Transverse colon (tissue), 4 donors: ENCODE data around the gene PPP1R14C. TPM values are rescaled to one million over a fixed set of nuclear protein-coding genes. Genes with fewer than 3 reads are reported as not detected.

Experiments used
- DNase-seq: peaks from one replicate; pipeline ENCODE4 v3.0.0-alpha.2; 2019
- H3K27ac ChIP-seq, 4 donors: fragments of 200-600 bp; sonication (generic); 2 replicates each; pipeline ENCODE4 v1.5.1; 2016 to 2018; ENCODE audit warnings: inconsistent platforms in 4 of 4
- H3K27me3 ChIP-seq: fragments of 200-600 bp; sonication (generic); 2 replicates; pipeline ENCODE4 v1.5.1; 2017; ENCODE audit warnings: inconsistent platforms
- H3K36me3 ChIP-seq, 4 donors: fragments of 200-600 bp; sonication (generic); 2 replicates each; pipeline ENCODE4 v1.5.1; 2017 to 2019; ENCODE audit warnings: inconsistent platforms in 4 of 4
- H3K4me1 ChIP-seq, 4 donors: fragments of 200-600 bp; sonication (generic); 2 replicates each; pipeline ENCODE4 v1.5.1; 2017 to 2020; ENCODE audit warnings: inconsistent platforms in 4 of 4
- H3K4me3 ChIP-seq, 4 donors: fragments of 200-600 bp; sonication (generic); 1 replicate in 1 of 4; 2 replicates in 3 of 4; pipeline versions ENCODE4 v1.5.1 to v1.6.1; 2017 to 2019; ENCODE audit warnings: inconsistent platforms in 4 of 4
- H3K9me3 ChIP-seq, 2 donors: fragments of 200-600 bp; sonication (generic); 2 replicates each; pipeline ENCODE4 v1.5.1; 2017 to 2019; ENCODE audit warnings: inconsistent platforms in 2 of 2
- CTCF ChIP-seq, 5 experiments: fragments of 200-600 bp in 3 of 5; fragments of 450-650 bp in 2 of 5; sonication (generic) in 3 of 5; IDR thresholded peaks; 1 replicate in 2 of 5; 2 replicates in 3 of 5; pipeline ENCODE4 v1.5.1; 2016 to 2017; ENCODE audit warnings: antibody characterized with exemption in 5 of 5, inconsistent platforms in 3 of 5, mild to moderate bottlenecking in 2 of 5, moderate library complexity in 1 of 5
- EP300 ChIP-seq: sonication (generic); formaldehyde crosslinking; IDR thresholded peaks from one replicate; pipeline ENCODE4 v1.6.1; 2017; ENCODE audit warnings: antibody characterized with exemption, low read depth
- POLR2A ChIP-seq: fragments of 450-650 bp; IDR thresholded peaks from one replicate; pipeline ENCODE4 v1.6.1; 2016; ENCODE audit warnings: antibody characterized with exemption, mild to moderate bottlenecking, moderate library complexity
- POLR2AphosphoS5 ChIP-seq, 3 donors: sonication (generic); formaldehyde crosslinking; IDR thresholded peaks; one replicate each; pipeline ENCODE4 v1.6.1; 2016; ENCODE audit warnings: antibody characterized with exemption in 3 of 3
- WGBS, 2 donors: methylation state at CpG; one replicate each; pipeline ENCODE4 v1.1.5; 2018; ENCODE audit warnings: low coverage in 1 of 2; 5-methylcytosine and 5-hydroxymethylcytosine counted together
- in situ Hi-C, 4 donors: fragments of 200-750 bp; cut with MboI; loops; one replicate each; pipeline versions ENCODE4 v1.15.0 to v1.15.1; 2017; ENCODE audit warnings: low sequenced_read_pairs in 3 of 4, low pct_ligation_motif_present in 1 of 4, low pct_unique_long_range_greater_than_20kb in 1 of 4
- intact Hi-C: fragments of 100-400 bp; cut with DNase I; formaldehyde crosslinking; loops from one replicate; pipeline ENCODE4 v1.15.1; 2023; ENCODE audit warnings: low total_unique reads
- total RNA-seq, 4 donors: library from RNA; depleted of rRNA; stranded (reverse); fragments of >200 nt; gene quantifications; one replicate each; pipeline ENCODE4 v1.1.0, GENCODE V29; 2016

Gene PPP1R14C
- total RNA-seq, 4 donors from 2014 or later: 1.2 to 64.5 (median 38.8) TPM

- 87 to 92% methylated on average over 8 of the region's 8 CpGs for whole genome bisulfite sequencing, 2 donors
- in situ Hi-C loops (no loop called here), intact Hi-C loops (no loop called here)
- H3K27ac ChIP-seq: no peak overlapping the region
- no peaks in the 10 kb centered on the region for H3K4me1 ChIP-seq
- no peaks in the 10 kb centered on the region for H3K9me3 ChIP-seq
- no peak for DNase-seq
- no peaks in the 10 kb centered on the region for H3K36me3 ChIP-seq
- no peak overlapping the region for H3K4me3 ChIP-seq
- TF ChIP-seq EP300: no peak
- no peak for TF ChIP-seq POLR2AphosphoS5 (IDR thresholded peaks at IDR 0.05)
- TF ChIP-seq POLR2A: no peak
- TF ChIP-seq CTCF (IDR thresholded peaks at IDR 0.05): no peak
- no peaks in the 10 kb centered on the region for H3K27me3 ChIP-seq
Measured at GRCh38 chr6:150236114-150236513, 93.3 kb downstream of the PPP1R14C start.

- in situ Hi-C loops: no loop called here
- no peak for DNase-seq
- TF ChIP-seq CTCF (IDR thresholded peaks at IDR 0.05): no peak
- TF ChIP-seq EP300: no peak
- TF ChIP-seq POLR2AphosphoS5 (IDR thresholded peaks at IDR 0.05): no peak
- TF ChIP-seq POLR2A: no peak
Measured at GRCh38 chr6:150236544-150236943, 93.7 kb downstream of the PPP1R14C start.

GRCh38 chr6:150237626-150238025 is 94.8 kb downstream of the PPP1R14C start:
- Histone ChIP-seq H3K27me3 (no peaks in the 10 kb centered on the region), H3K36me3 (no peaks in the 10 kb centered on the region), H3K9me3 (no peaks in the 10 kb centered on the region), H3K4me3 (no peak overlapping the region), H3K27ac (no peak overlapping the region), H3K4me1 (no peaks in the 10 kb centered on the region)
- in situ Hi-C loops: no loop called here
- TF ChIP-seq POLR2AphosphoS5 (IDR thresholded peaks at IDR 0.05) (no peak), POLR2A (no peak), CTCF (IDR thresholded peaks at IDR 0.05) (no peak), EP300 (no peak)
- no peak for DNase-seq
- WGBS, 2 donors: 78 to 80% methylated on average over 3 of the region's 3 CpGs
- intact Hi-C loops: no loop called here

More at GRCh38 chr6:150236544-150236943, 93.7 kb downstream of the PPP1R14C start:
- Histone ChIP-seq H3K27ac (no peak overlapping the region), H3K27me3 (no peaks in the 10 kb centered on the region), H3K4me1 (no peaks in the 10 kb centered on the region), H3K9me3 (no peaks in the 10 kb centered on the region), H3K4me3 (no peak overlapping the region), H3K36me3 (no peaks in the 10 kb centered on the region)
- 80% methylated on average over 9 of the region's 9 CpGs; no CpG with 5 or more reads in 1 of the 2 donors for WGBS, 2 donors
- intact Hi-C loops: no loop called here

GRCh38 chr6:150238336-150238741 is 95.5 kb downstream of the PPP1R14C start:
- H3K27me3 ChIP-seq: no peaks in the 10 kb centered on the region
- intact Hi-C loops (no loop called here), in situ Hi-C loops (no loop called here)
- H3K4me3 ChIP-seq: no peak overlapping the region
- WGBS, 2 donors: 59% methylated on average over 5 of the region's 5 CpGs; no CpG with 5 or more reads in 1 of the 2 donors
- no peaks in the 10 kb centered on the region for H3K9me3 ChIP-seq
- H3K4me1 ChIP-seq: no peaks in the 10 kb centered on the region
- TF ChIP-seq CTCF (IDR thresholded peaks at IDR 0.05) (no peak), POLR2AphosphoS5 (IDR thresholded peaks at IDR 0.05) (no peak), EP300 (no peak), POLR2A (no peak)
- no peaks in the 10 kb centered on the region for H3K36me3 ChIP-seq
- no peak overlapping the region for H3K27ac ChIP-seq
- no peak for DNase-seq
